Measurements from ENCODE around the gene MAPKAPK2.

The MAPKAPK2 gene

GRCh38 chr1:206684003-206684402 is 702 bp upstream of the MAPKAPK2 start:
- no peak for DNase-seq (ENCODE audit: low read depth)

GRCh38 chr1:206685334-206685768 is 646 bp downstream of the MAPKAPK2 start:
- DNase-seq (ENCODE audit: low read depth), result no peak

- DNase-seq (ENCODE audit: low read depth), result no peak
Measured at GRCh38 chr1:206685769-206686477, 1.2 kb downstream of the MAPKAPK2 start.

- DNase-seq (ENCODE audit: low read depth), result no peak
Measured at GRCh38 chr1:206686478-206687249, 2.0 kb downstream of the MAPKAPK2 start.

GRCh38 chr1:206687251-206687914 is 2.7 kb downstream of the MAPKAPK2 start:
- DNase-seq (ENCODE audit: low read depth), result no peak

GRCh38 chr1:206687915-206688442 is 3.3 kb downstream of the MAPKAPK2 start:
- DNase-seq (ENCODE audit: low read depth), result no peak

GRCh38 chr1:206690516-206690915 is 5.8 kb downstream of the MAPKAPK2 start:
- DNase-seq (ENCODE audit: low read depth), result no peak

GRCh38 chr1:206691604-206692003 is 6.9 kb downstream of the MAPKAPK2 start:
- no peak for DNase-seq (ENCODE audit: low read depth)

GRCh38 chr1:206693029-206693428 is 8.3 kb downstream of the MAPKAPK2 start:
- DNase-seq (ENCODE audit: low read depth), result no peak

- DNase-seq (ENCODE audit: low read depth), result no peak
Measured at GRCh38 chr1:206693592-206693991, 8.9 kb downstream of the MAPKAPK2 start.

GRCh38 chr1:206694171-206695124 is 9.7 kb downstream of the MAPKAPK2 start:
- no peak for DNase-seq (ENCODE audit: low read depth)

- DNase-seq (ENCODE audit: low read depth), result no peak
Measured at GRCh38 chr1:206695733-206696132, 11.0 kb downstream of the MAPKAPK2 start.

- DNase-seq (ENCODE audit: low read depth), result no peak
Measured at GRCh38 chr1:206696812-206697585, 12.3 kb downstream of the MAPKAPK2 start.

GRCh38 chr1:206698011-206698410 is 13.3 kb downstream of the MAPKAPK2 start:
- no peak for DNase-seq (ENCODE audit: low read depth)

- DNase-seq (ENCODE audit: low read depth), result no peak
Measured at GRCh38 chr1:206699000-206699586, 14.4 kb downstream of the MAPKAPK2 start.

GRCh38 chr1:206699626-206700025 is 14.9 kb downstream of the MAPKAPK2 start:
- DNase-seq (ENCODE audit: low read depth), result no peak

- DNase-seq (ENCODE audit: low read depth), result no peak
Measured at GRCh38 chr1:206700445-206701036, 15.8 kb downstream of the MAPKAPK2 start.

- no peak for DNase-seq (ENCODE audit: low read depth)
Measured at GRCh38 chr1:206702260-206702659, 17.6 kb downstream of the MAPKAPK2 start.

- DNase-seq (ENCODE audit: low read depth), result no peak
Measured at GRCh38 chr1:206702803-206703202, 18.1 kb downstream of the MAPKAPK2 start.

- no peak for DNase-seq (ENCODE audit: low read depth)
Measured at GRCh38 chr1:206703661-206704060, 19.0 kb downstream of the MAPKAPK2 start.

Data from CMK (cell line).